CD4-positive, alpha-beta T cell treated with Interleukin-4 for 4 hours (primary cell): ENCODE measurements around the gene PHF23.

Experiments used
- DNase-seq: peaks from one replicate; pipeline ENCODE4 v3.0.0-alpha.2; 2020

PHF23 gene

GRCh38 chr17:7237761-7238419 is 1.4 kb downstream of the PHF23 start:
- DNase-seq: peak; percentile 82

DNA sequence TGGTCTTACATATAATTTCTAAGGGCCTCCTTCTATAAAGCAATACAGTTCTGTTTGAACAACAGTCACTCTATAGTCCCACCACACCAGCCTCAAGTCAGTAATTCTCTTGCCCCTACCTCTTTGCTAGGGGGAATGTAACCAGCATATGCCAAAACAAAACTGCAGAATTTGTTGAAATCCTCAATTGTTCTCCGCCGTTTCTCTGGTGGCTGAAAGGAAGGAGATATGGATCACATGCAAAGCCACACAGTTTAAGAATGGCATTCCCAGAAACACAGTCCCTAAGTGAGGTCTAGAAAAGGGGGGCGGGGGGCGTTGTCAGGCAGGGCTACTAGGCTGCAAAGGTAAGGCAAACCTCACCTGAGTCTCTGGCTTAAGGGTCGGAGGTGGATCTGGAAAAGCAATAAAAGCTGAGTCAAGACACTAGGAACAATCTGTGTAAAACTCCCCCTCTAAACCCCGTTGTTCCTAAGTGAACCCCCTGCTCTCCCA is 1.9 kb downstream of the PHF23 start:
- no peak for DNase-seq

DNA sequence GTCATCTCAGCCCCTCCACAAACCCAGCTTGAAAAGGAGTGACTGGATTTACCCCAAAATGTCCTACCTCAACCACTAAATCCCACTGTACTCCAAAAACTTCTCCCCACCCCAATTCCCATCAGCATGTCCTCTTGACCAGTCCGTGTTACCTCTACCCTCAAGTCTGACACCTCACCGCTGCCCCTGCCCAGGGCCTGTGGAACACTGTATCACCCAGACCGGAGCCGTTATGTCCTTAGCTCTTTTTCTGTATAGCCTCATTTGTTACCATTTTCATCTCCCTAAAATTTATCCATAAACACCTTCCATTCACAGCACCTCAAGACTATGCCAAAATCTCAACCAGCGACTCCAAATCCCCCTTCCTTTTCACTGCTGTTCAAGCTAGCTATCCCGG is 2.4 kb downstream of the PHF23 start:
- DNase-seq: no peak

GRCh38 chr17:7235693-7236665 is 3.3 kb downstream of the PHF23 start:
- DNase-seq: no peak

GRCh38 chr17:7234083-7234951 is 4.9 kb downstream of the PHF23 start, which contains the start of gene DVL2:
Gene DVL2 (minus strand): TSS chr17:7234517. CDS start chr17:7234262, 255 bp downstream.
- peak; percentile 94 for DNase-seq

DNA sequence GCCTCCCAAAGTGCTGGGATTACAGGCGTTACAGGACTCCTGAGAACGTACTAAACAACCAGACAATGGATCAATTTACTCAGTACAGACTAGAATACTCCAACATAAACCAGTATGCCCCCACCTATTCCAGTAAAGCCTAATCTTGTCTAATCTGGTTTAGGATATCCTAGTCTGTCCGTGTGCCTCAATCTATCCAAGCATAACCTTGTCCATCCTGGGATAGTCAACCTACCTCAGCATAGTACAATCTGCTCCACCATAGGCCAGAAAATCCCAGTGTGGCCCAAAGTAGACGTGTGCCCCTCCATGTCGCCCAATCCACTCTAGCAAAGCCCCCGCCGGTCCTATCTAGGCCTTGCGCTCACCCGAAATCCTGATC is 5.6 kb downstream of the PHF23 start:
- no peak for DNase-seq

GRCh38 chr17:7232114-7232513 is 7.1 kb downstream of the PHF23 start:
- DNase-seq: no peak

- no peak for DNase-seq
Observed at GRCh38 chr17:7229504-7229903, 9.8 kb downstream of the PHF23 start.

DNA sequence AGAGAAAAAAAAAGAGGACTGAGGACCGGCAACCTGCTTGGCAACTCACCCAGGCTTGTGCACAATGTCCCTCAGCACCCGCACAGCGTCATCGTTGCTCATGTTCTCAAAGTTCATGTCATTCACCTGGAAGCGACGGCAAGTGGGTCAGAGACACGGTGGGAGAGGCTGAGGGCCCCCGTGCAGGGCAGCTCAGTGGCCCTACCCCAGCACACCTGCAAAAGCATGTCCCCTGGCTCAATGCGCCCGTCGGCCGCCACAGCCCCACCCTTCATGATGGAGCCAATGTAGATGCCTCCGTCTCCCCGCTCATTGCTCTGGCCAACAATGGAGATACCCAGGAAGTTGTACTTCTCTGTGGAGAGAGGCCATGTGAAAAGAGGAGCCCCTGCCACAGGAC is 10.3 kb downstream of the PHF23 start:
- no peak for DNase-seq

- DNase-seq: no peak
Observed at GRCh38 chr17:7226721-7227710, 12.2 kb downstream of the PHF23 start.

- DNase-seq: no peak
Observed at GRCh38 chr17:7225711-7226331, 13.4 kb downstream of the PHF23 start.

DNA sequence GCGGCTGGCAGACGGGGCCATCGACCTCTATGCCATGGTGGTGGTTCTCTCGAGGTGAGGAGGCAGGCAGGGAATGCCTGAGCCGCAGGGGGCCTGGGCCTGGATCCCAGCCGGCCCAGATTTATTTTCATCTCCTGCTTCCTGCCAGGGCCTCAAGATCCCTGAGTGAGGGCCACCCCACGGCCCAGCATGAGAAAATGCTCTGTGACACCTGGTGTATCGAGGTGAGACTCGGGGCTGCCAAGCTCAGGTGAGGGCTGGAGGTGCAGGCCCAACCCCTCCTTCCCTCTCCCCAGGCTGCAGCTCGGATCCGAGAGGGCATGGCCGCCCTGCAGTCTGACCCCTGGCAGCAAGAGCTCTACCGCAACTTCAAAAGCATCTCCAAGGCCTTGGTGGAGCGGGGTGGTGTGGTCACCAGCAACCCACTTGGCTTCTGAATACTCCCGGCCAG is 14.6 kb downstream of the PHF23 start:
- no peak for DNase-seq

GRCh38 chr17:7224110-7224509 is 15.1 kb downstream of the PHF23 start:
- DNase-seq: no peak

GRCh38 chr17:7223375-7223774 is 15.9 kb downstream of the PHF23 start:
- DNase-seq: no peak

DNA sequence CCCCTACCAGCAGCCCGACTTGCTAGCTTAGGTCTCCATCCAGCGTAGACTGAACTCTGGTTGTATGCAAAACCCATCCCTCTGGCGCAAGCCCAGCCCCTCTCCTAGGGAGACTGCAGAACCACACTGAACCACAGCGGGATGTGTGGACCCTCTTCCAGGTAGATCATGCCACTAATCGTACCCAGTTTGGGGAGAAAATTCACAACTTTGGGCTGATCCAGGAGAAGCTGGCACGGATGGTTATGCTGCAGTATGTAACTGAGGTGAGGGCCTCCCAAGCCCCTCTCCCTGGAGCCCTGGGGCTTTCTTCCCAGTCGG is 16.3 kb downstream of the PHF23 start:
- DNase-seq: no peak

GRCh38 chr17:7222093-7222971 is 16.9 kb downstream of the PHF23 start:
- DNase-seq: no peak

- no peak for DNase-seq
Observed at GRCh38 chr17:7221278-7222092, 17.8 kb downstream of the PHF23 start.

GRCh38 chr17:7220593-7221277 is 18.5 kb downstream of the PHF23 start:
- DNase-seq: peak; percentile 54
